Measurements from ENCODE around the gene ZNF207. TPM values are rescaled to one million over a fixed set of nuclear protein-coding genes. Genes with fewer than 3 reads are reported as not detected.
"Not testable (repeated sequence)": the region's sequence is repeated elsewhere in the genome, so short reads cannot be mapped to it uniquely, and the experiment has no call there.

ZNF207 gene
- polyA plus RNA-seq, 1 donor, result 302 TPM

DNA sequence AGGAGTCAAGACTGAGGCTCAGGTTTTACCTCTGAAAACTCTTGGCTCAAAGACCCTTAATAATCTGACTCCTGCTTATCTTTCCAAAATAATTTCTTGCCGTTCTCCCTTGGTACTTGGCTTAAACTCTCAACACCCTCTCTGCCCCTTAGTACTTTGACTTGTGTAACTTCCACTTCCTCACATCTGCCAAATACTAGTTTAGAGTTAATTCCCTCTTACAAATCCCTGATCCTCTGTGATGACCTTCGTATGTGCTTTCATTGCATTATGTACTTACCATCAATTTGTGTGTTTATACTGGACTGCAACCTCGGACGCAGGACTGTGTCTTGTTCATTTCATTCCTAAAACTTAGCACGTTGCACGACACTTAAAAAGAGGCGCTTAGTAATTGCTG is 35.2 kb downstream of the ZNF207 start:
- no peak for DNase-seq

DNA sequence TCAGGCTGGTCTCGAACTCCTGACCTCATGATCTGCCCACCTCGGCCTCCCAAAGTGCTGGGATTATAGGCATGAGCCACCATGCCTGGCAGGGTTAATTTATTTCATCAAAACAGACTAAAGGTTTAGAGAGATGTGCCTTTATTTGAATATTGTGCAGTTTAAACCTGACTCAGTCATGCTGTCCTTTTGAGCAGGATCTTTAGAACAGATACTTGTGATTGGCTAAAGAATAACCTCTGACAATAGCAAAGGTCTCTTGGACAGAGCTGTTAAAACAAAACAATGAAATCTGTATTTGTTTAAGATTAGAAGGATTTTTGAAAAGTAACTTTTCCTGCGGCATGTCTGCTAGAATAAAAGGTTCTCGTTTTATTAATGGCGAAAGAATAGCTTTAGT is 36.0 kb downstream of the ZNF207 start:
- no peak for DNase-seq

DNA sequence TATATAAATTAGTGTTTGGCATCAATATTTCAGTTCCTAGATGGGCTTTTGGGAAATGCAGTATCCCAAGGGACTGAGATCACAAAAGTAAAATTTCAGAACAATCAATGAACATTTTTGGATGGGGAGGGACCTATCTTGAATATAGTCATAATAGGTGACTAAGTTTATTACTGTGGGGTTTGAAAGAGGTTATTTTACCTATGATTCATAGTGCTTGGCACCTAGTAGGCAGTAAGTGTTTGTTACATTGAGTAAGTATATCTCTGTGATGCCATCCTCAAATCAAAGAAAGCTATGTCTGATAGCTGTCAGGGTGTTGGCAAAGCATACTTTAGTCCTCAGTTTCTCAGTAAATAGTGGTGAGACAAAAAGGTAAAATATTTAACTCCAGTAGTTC is 36.9 kb downstream of the ZNF207 start:
- no peak for DNase-seq

DNA sequence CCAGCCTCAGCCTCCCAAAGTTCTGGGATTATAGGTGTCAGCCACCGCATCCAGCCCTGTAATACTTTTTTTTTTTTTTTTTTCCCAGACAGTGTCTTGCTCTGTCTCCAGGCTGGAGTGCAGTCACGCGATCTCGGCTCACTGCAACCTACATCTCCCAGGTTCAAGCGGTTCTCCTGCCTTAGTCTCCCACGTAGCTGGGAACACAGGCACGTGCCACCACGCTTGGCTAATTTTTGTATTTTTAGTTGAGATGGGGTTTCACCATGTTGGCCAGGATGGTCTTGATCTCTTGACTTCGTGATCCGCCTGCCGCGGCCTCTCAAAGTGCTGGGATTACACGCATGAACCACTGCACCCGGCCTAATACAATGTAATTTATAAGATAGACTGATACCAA is 38.2 kb downstream of the ZNF207 start:
- DNase-seq, result not testable (repeated sequence)

DNA sequence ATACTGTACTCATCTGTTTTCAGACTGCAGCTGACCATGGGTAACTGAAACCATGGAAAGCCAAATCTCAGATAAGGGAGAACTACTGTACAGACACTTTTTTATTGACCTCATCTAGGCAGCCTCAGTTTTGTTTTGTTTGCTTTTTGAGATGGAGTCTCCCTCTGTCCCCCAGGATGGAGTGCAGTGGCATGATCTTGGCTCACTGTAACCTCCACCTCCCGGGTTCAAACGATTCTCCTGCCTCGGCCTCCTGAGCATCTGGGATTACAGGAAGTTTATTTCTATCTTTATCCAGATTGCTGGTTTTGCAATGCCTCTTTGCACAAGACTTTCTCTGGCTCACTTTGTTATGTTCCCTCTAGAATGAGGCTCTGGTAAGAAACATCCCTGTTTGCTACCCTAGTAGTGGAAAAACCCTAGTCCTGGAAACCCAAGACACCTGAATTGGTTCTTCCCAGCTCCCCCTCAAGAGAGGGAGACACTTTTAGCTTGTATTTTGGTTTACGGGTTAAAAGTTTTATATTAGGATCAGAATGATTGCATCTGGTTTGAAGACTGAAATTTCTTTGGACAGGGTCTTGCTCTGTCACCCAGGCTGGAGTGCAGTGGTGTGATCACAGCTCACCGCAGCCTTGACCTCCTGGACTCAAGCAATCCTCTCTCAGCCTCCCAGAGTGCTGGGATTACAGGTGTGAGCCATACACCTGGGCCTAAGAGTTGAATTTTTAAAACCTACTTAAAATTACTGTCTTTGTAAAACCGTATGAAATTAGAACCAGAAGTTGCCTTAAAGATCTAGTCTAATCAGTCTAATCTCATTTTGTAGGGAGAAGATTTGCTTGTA is 38.9 kb downstream of the ZNF207 start:
- no peak for DNase-seq

DNA sequence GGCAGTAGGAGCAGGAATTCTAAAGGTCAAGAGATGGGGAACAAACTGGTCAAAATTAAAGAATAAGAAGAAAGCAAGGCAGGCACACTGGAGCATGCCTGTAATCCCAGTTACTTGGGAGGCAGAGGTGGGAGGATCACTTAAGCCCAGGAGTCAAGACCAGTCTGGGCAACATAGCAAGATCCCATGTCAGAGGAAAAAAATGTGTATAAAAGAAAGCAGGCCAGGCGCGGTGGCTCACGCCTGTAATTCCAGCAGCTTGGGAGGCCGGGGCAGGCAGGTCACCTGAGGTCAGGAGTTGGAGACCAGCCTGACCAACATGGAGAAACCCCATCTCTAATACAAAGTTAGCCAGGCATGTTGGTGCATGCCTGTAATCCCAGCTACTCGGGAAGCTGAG is 43.9 kb downstream of the ZNF207 start:
- no peak for DNase-seq

DNA sequence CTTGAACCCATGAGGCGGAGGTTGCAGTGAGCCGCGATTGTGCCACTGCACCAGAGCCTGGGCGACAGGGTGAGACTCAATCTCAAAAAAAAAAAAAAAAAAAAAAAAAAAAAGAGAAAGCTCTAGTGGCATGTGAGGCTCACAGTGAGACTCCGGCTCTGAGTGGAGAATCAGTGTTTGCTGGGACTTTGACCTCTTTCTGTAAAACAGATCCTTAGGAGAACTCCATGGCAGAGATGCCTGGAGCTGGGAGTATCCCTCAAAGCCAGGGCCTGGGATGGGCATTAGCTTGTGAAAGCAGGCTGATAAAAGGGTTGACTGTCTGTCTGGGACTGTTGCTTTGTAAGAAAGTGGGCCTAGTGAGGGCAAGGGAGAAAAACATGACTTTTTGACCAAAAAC is 46.4 kb downstream of the ZNF207 start:
- no peak for DNase-seq

DNA sequence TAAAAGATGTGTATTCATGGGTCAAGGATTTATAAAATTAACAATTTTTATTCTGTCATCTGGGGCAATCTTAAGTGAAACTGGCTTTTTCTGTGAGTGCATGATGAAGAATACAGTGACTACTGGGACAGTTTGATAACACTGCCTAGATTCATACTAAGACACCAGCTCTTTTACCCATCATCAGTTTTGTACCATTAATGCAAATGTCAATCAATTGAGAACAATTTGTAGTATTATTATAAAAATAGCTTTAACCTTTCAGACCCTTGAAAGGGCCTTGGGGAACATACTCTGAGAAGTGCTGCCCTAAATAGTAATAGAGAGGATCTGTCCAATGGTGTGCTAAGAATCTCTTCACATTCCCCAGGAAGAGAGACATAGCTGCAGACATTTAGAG is 49.0 kb downstream of the ZNF207 start:
- no peak for DNase-seq

DNA sequence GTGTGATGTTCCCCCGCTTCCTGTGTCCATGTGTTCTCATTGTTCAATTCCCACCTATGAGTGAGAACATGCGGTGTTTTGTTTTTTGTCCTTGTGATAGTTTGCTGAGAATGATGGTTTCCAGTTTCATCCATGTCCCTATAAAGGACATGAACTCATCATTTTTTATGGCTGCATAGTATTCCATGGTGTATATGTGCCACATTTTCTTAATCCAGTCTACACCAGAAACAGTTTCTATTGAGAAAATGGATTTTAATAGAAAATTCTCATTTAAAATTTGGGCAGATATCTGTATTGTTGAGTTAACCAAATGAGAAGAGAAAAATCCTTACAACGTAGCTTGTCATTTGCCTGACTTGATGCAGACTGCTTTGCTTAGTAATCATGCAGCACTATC is 60.1 kb downstream of the ZNF207 start:
- not testable (repeated sequence) for DNase-seq

DNA sequence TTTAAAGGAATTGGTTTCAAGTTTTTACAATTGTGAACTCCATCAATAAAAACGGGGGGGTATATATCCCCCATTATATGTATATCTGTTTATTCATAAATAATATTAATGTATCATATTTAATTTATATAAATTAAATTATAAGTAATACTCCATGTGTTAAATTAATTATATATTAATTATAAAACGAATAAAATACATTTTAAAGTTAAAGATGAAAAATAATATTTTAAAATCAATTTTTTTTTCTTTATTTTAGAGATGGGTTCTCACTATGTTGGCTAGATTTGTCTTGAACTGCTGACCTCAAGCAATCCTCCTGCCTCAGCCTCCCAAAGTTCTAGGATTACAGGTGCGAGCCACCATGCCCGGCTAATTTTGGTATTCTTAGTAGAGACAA is 76.9 kb downstream of the ZNF207 start:
- DNase-seq, result no peak

DNA sequence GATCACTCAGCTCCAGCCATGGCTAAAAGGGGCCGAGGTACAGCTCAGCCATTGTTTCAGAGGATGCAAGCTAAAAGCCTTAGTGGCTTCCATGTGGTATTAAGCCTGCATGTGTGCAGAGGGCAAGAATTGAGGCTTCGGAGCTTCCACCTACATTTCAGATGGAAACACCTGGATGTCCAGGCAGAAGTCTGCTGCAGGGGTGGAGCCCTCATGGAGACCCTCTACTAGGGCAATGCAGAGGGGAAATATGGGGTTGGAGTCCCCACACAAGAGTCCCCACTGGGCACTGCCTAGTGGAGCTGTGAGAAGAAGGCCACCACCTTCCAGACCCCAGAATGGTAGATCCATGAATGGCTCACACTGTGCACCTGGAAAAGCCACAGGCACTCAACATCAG is 79.6 kb downstream of the ZNF207 start:
- DNase-seq, result no peak

Other genes with a start within 250 kb of the ZNF207 start
- gene RHOT1, start 207.7 kb upstream of the ZNF207 start, polyA plus RNA-seq (ENCODE audit: insufficient read length), result 61.7 TPM
- 1.5 TPM for gene RHBDL3, start 84.3 kb upstream of the ZNF207 start, polyA plus RNA-seq (ENCODE audit: insufficient read length)
- 54.0 TPM for gene C17orf75, start 8.0 kb upstream of the ZNF207 start, polyA plus RNA-seq (ENCODE audit: insufficient read length)
- gene PSMD11, start 94.4 kb downstream of the ZNF207 start, polyA plus RNA-seq (ENCODE audit: insufficient read length), result 128 TPM
- 4.6 TPM for gene CDK5R1, start 136.8 kb downstream of the ZNF207 start, polyA plus RNA-seq (ENCODE audit: insufficient read length)